H9 (cell line): Measurements from ENCODE around the gene TUT7. TPM values are rescaled to one million over a fixed set of nuclear protein-coding genes. Genes with fewer than 3 reads are reported as not detected.

Experiments
- DNase-seq: peaks from one replicate; pipeline ENCODE4 v3.0.0-alpha.2; 2017
- H2AFZ ChIP-seq: one replicate; pipeline ENCODE4 v1.6.1; 2013; ENCODE audit warnings: mild to moderate bottlenecking, low read length, control low read depth, moderate library complexity
- H2AK5ac ChIP-seq: 2 replicates; pipeline ENCODE4 v1.6.1; 2013; ENCODE audit warnings: low read length, control low read depth, mixed read lengths; ENCODE audit not compliant: insufficient read length
- H2BK120ac ChIP-seq: one replicate; pipeline ENCODE4 v1.6.1; 2013; ENCODE audit warnings: low read depth, mild to moderate bottlenecking, low read length, control low read depth, inconsistent platforms; ENCODE audit not compliant: poor library complexity, severe bottlenecking
- H2BK12ac ChIP-seq: 2 replicates; pipeline ENCODE4 v1.6.1; 2013; ENCODE audit warnings: low read length, control low read depth, mixed read lengths, low read depth; ENCODE audit not compliant: insufficient read length
- H2BK15ac ChIP-seq: 2 replicates; pipeline ENCODE4 v1.6.1; 2013; ENCODE audit warnings: low read depth, low read length, control low read depth
- H2BK20ac ChIP-seq: one replicate; pipeline ENCODE4 v1.6.1; 2013; ENCODE audit warnings: low read depth, mild to moderate bottlenecking, low read length, control low read depth, inconsistent platforms; ENCODE audit not compliant: poor library complexity, severe bottlenecking
- H2BK5ac ChIP-seq: 2 replicates; pipeline ENCODE4 v1.6.1; 2013; ENCODE audit warnings: low read length, control low read depth, mixed read lengths; ENCODE audit not compliant: insufficient read length
- H3K14ac ChIP-seq: 2 replicates; pipeline ENCODE4 v1.6.1; 2013; ENCODE audit warnings: low read length, control low read depth; ENCODE audit not compliant: insufficient read depth
- H3K18ac ChIP-seq: 2 replicates; pipeline ENCODE4 v1.6.1; 2013; ENCODE audit warnings: low read depth, mild to moderate bottlenecking, mixed read lengths, low read length, control low read depth; ENCODE audit not compliant: insufficient read length
- H3K23ac ChIP-seq: 2 replicates; pipeline ENCODE4 v1.6.1; 2013; ENCODE audit warnings: low read length, control low read depth, mixed read lengths, low read depth; ENCODE audit not compliant: insufficient read length
- H3K23me2 ChIP-seq: 2 replicates; pipeline ENCODE4 v1.6.1; 2013; ENCODE audit warnings: low read depth, mild to moderate bottlenecking, mixed read lengths, low read length, control low read depth; ENCODE audit not compliant: insufficient read length, poor library complexity, severe bottlenecking
- H3K27ac ChIP-seq: 2 replicates; pipeline ENCODE4 v1.5.1; 2013; ENCODE audit warnings: low read length, control low read depth, mixed read lengths, low read depth; ENCODE audit not compliant: insufficient read length
- H3K27me3 ChIP-seq: 2 replicates; pipeline ENCODE4 v1.6.1; 2013; ENCODE audit warnings: low read length, control low read depth, inconsistent platforms; ENCODE audit not compliant: insufficient read depth
- H3K4ac ChIP-seq: 2 replicates; pipeline ENCODE4 v1.6.1; 2013; ENCODE audit warnings: low read depth, mild to moderate bottlenecking, control low read depth, inconsistent platforms, low read length, moderate library complexity
- H3K4me1 ChIP-seq: 2 replicates; pipeline ENCODE4 v1.6.1; 2013; ENCODE audit warnings: low read length, control low read depth, inconsistent platforms; ENCODE audit not compliant: insufficient read depth
- H3K4me2 ChIP-seq: 2 replicates; pipeline ENCODE4 v1.6.1; 2013; ENCODE audit warnings: low read length, control low read depth, mixed read lengths; ENCODE audit not compliant: insufficient read length, insufficient read depth
- H3K56ac ChIP-seq: 2 replicates; pipeline ENCODE4 v1.6.1; 2013; ENCODE audit warnings: low read depth, mild to moderate bottlenecking, mixed read lengths, low read length, control low read depth; ENCODE audit not compliant: insufficient read length
- H3K79me1 ChIP-seq: 2 replicates; pipeline ENCODE4 v1.6.1; 2013; ENCODE audit warnings: low read depth, mild to moderate bottlenecking, moderate library complexity, low read length, control low read depth, inconsistent platforms; ENCODE audit not compliant: insufficient read depth, poor library complexity, severe bottlenecking
- H3K79me2 ChIP-seq: 2 replicates; pipeline ENCODE4 v1.6.1; 2013; ENCODE audit warnings: low read length, control low read depth, inconsistent platforms; ENCODE audit not compliant: insufficient read depth
- H3K9ac ChIP-seq: 2 replicates; pipeline ENCODE4 v1.6.1; 2013; ENCODE audit warnings: low read length, control low read depth, mixed read lengths; ENCODE audit not compliant: insufficient read length; ENCODE audit errors: extremely low read depth
- H3K9me3 ChIP-seq: one replicate; pipeline ENCODE4 v1.6.1; 2013; ENCODE audit warnings: low read depth, low read length, inconsistent platforms; ENCODE audit not compliant: control insufficient read depth
- H3T11ph ChIP-seq: one replicate; pipeline ENCODE4 v1.6.1; 2013; ENCODE audit warnings: mild to moderate bottlenecking, low read length, control low read depth, inconsistent platforms
- H4K20me1 ChIP-seq: one replicate; pipeline ENCODE4 v1.6.1; 2013; ENCODE audit not compliant: control insufficient read depth, insufficient read length, insufficient read depth
- H4K5ac ChIP-seq: 2 replicates; pipeline ENCODE4 v1.6.1; 2013; ENCODE audit warnings: low read depth, mild to moderate bottlenecking, mixed read lengths, low read length, control low read depth; ENCODE audit not compliant: insufficient read length
- H4K8ac ChIP-seq: replicated peaks from 2 replicates; pipeline ENCODE4 v1.6.1; 2013; ENCODE audit warnings: low read length, control low read depth, mixed read lengths, low read depth; ENCODE audit not compliant: insufficient read length
- H4K91ac ChIP-seq: 2 replicates; pipeline ENCODE4 v1.6.1; 2013; ENCODE audit warnings: low read depth, mild to moderate bottlenecking, moderate library complexity, mixed read lengths, low read length, control low read depth; ENCODE audit not compliant: insufficient read length
- H3K27ac Mint-ChIP-seq, 3 experiments: 2 replicates in 2 of 3; 3 replicates in 1 of 3; pipeline ENCODE4 v1.8.0; 2020 to 2021; ENCODE audit warnings: mixed read lengths in 3 of 3, mild to moderate bottlenecking in 1 of 3, moderate library complexity in 1 of 3
- H3K27me3 Mint-ChIP-seq: 2 replicates; pipeline ENCODE4 v1.8.0; 2021; ENCODE audit warnings: low read depth, mild to moderate bottlenecking, moderate library complexity, mixed read lengths
- H3K36me3 Mint-ChIP-seq, 3 experiments: 2 replicates in 2 of 3; 3 replicates in 1 of 3; pipeline ENCODE4 v1.8.0; 2020 to 2021; ENCODE audit warnings: low read depth in 3 of 3, mixed read lengths in 3 of 3; ENCODE audit not compliant: insufficient read depth in 1 of 3
- H3K4me1 Mint-ChIP-seq, 2 experiments: 2 replicates each; pipeline ENCODE4 v1.8.0; 2020; ENCODE audit warnings: mixed read lengths in 2 of 2
- H3K4me3 Mint-ChIP-seq, 2 experiments: 2 replicates in 1 of 2; 3 replicates in 1 of 2; pipeline ENCODE4 v1.8.0; 2020 to 2021; ENCODE audit warnings: mild to moderate bottlenecking in 2 of 2, mixed read lengths in 2 of 2, moderate library complexity in 1 of 2
- H3K9me3 Mint-ChIP-seq, 2 experiments: 2 replicates in 1 of 2; 3 replicates in 1 of 2; pipeline ENCODE4 v1.8.0; 2020; ENCODE audit warnings: mild to moderate bottlenecking in 2 of 2, mixed read lengths in 2 of 2, moderate library complexity in 1 of 2
- WGBS: extraction: QIAGEN DNeasy Blood & Tissue Kit; methylation state at CpG from one replicate; pipeline ENCODE4 v1.1.7; 2013; ENCODE audit warnings: missing lambda C conversion rate, low lambda C conversion rate, mixed read lengths; ENCODE audit not compliant: insufficient read length; ENCODE audit errors: extremely low coverage; 5-methylcytosine and 5-hydroxymethylcytosine counted together
- total RNA-seq: library from RNA; stranded (reverse); gene quantifications from 2 replicates; pipeline ENCODE4 v1.2.1, GENCODE V29; 2021
- TF ChIP-seq, protein P1 (sequence below): fragments of 200-600 bp; sonication (generic); conservative IDR thresholded peaks from 3 replicates; pipeline ENCODE4 v1.8.0; 2021; ENCODE audit warnings: antibody characterized with exemption, mild to moderate bottlenecking

Gene TUT7
- total RNA-seq, 1 experiment from 2014 or later, result 23.1 TPM

- TF ChIP-seq, protein P1, sequence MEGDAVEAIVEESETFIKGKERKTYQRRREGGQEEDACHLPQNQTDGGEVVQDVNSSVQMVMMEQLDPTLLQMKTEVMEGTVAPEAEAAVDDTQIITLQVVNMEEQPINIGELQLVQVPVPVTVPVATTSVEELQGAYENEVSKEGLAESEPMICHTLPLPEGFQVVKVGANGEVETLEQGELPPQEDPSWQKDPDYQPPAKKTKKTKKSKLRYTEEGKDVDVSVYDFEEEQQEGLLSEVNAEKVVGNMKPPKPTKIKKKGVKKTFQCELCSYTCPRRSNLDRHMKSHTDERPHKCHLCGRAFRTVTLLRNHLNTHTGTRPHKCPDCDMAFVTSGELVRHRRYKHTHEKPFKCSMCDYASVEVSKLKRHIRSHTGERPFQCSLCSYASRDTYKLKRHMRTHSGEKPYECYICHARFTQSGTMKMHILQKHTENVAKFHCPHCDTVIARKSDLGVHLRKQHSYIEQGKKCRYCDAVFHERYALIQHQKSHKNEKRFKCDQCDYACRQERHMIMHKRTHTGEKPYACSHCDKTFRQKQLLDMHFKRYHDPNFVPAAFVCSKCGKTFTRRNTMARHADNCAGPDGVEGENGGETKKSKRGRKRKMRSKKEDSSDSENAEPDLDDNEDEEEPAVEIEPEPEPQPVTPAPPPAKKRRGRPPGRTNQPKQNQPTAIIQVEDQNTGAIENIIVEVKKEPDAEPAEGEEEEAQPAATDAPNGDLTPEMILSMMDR, result no peak
Measured at GRCh38 chr9:86359151-86359879, 5.1 kb upstream of the TUT7 start.

More at GRCh38 chr9:86359151-86359879, 5.1 kb upstream of the TUT7 start:
- Histone ChIP-seq H4K20me1 (no peaks in the 10 kb centered on the region), H3K4me1 (no peaks in the 10 kb centered on the region), H3K27me3 (no peaks in the 10 kb centered on the region), H3K56ac (no peak overlapping the region), H3T11ph (no peak overlapping the region), H2AFZ (no peak overlapping the region), H3K23me2 (peaks cover 4% of the 10 kb centered on the region), H3K9me3 (no peaks in the 10 kb centered on the region), H2BK5ac (no peak overlapping the region), H2AK5ac (no peak overlapping the region), H3K14ac (no peak overlapping the region), H3K4ac (no peak overlapping the region), H4K8ac (no peak overlapping the region), H3K4me2 (no peak overlapping the region), H3K23ac (no peak overlapping the region), H3K9ac (no peak overlapping the region), H2BK12ac (no peak overlapping the region), H3K79me1 (no peaks in the 10 kb centered on the region), H3K27ac (no peak overlapping the region), H2BK15ac (no peak overlapping the region), H4K5ac (no peak overlapping the region), H2BK20ac (no peak overlapping the region), H4K91ac (no peak overlapping the region), H2BK120ac (no peak overlapping the region), H3K18ac (no peak overlapping the region), H3K79me2 (no peaks in the 10 kb centered on the region)
- H3K27ac Mint-ChIP-seq, result no peak overlapping the region
- no peaks in the 10 kb centered on the region for H3K9me3 Mint-ChIP-seq
- no peak for DNase-seq
- no peaks in the 10 kb centered on the region for H3K36me3 Mint-ChIP-seq
- peaks cover 9% of the 10 kb centered on the region for H3K27me3 Mint-ChIP-seq
- H3K4me1 Mint-ChIP-seq, result peaks cover 9 to 24% of the 10 kb centered on the region in 2 experiments
- WGBS, result no CpG with 5 or more reads among the region's 3 CpGs
- no peak overlapping the region for H3K4me3 Mint-ChIP-seq
